ENCODE results near the gene DNAJA2.

The DNAJA2 gene

DNA sequence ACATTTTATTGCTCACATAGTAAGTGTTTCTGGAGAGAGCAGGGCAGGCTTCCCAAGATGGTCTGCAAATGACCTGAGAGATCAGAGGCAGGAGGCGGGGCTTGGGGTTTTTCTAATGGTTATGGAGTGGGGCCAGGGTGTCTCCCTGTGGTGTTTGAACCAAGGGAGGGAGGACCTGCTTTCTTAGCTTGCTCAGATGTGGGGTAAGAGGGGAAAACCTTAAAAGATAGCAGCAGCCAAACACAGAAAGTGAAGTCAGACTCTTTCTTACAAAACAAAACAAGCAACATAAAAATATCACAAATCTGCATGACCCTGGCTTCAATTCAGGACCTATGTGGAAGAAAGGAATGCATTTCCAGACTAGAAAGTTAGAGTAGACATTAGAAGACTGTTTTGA is 22.9 kb upstream of the DNAJA2 start:
- no peak for ATAC-seq (ENCODE audit: low read depth)

DNA sequence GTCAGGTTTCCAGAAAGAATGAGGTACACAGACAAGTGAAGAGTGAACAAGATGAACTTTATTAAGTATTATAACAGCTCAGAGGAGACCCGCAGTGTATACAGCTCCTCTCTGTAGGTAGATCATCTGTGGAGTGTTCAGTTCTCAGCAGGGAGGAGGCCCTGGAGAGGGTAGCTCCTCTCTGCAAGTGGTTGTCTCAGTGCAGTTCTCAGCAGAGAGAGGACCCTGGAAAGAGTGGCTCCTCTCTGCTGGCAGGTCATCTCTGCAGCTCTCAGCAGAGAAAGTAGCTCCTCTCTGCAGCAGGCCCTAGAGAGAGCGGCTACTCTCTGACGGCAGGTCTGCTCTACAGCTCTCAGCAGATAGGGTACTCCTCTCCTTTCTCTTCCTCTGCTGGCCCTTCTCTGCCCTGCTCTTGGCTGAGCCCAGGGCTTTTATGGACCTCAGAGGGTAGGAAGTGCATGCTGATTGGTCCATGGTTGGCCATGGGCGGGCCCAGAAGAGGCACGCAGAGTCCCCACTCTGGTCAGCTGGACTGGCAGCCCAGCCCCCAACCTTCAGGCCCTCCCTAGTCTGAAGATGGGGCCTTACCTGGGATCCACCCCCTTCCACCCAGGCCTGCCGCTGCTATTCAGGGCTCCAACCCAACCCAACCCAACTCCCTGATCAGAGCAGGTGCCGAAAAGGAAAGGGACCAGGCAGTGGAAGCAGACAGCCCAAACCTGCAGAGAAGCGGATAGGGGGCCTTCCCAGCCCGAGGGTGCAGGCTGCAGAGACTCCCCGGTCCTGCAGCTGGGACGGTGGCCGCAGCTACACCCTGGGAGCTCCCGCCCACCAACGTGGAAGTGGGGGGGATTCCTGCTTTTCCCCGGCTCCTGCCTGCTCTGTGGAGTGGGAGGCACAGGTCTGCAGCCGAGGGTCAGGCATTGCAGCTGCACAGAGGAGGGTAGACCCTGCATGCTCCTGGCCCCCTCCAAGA is 18.5 kb upstream of the DNAJA2 start:
- no peak for TF ChIP-seq CTCF (IDR thresholded peaks at IDR 0.05; ENCODE audit: poor library complexity, severe bottlenecking)
- no peak for ATAC-seq (ENCODE audit: low read depth)
- no peak for DNase-seq (ENCODE audit: low spot score)
- no peak overlapping the region for H3K27ac ChIP-seq (ENCODE audit: poor library complexity, severe bottlenecking)
- no peaks in the 10 kb centered on the region for H3K9me3 ChIP-seq (ENCODE audit: severe bottlenecking)
- H3K4me3 ChIP-seq (ENCODE audit: severe bottlenecking) = no peak overlapping the region
- H3K4me1 ChIP-seq (ENCODE audit: insufficient read depth, poor library complexity, severe bottlenecking) = no peaks in the 10 kb centered on the region
- H3K27me3 ChIP-seq (ENCODE audit: insufficient read depth, poor library complexity, severe bottlenecking) = no peaks in the 10 kb centered on the region
- H3K36me3 ChIP-seq (ENCODE audit: low read depth) = no peaks in the 10 kb centered on the region

More for the DNA sequence above, 22.9 kb upstream of the DNAJA2 start:
- no peak for DNase-seq (ENCODE audit: low spot score)
- Histone ChIP-seq H3K4me1 (ENCODE audit: insufficient read depth, poor library complexity, severe bottlenecking) (no peaks in the 10 kb centered on the region), H3K9me3 (ENCODE audit: severe bottlenecking) (peaks cover 3% of the 10 kb centered on the region), H3K27me3 (ENCODE audit: insufficient read depth, poor library complexity, severe bottlenecking) (no peaks in the 10 kb centered on the region), H3K4me3 (ENCODE audit: severe bottlenecking) (no peak overlapping the region), H3K27ac (ENCODE audit: poor library complexity, severe bottlenecking) (no peak overlapping the region), H3K36me3 (ENCODE audit: low read depth) (no peaks in the 10 kb centered on the region)
- no peak for TF ChIP-seq CTCF (IDR thresholded peaks at IDR 0.05; ENCODE audit: poor library complexity, severe bottlenecking)

DNA sequence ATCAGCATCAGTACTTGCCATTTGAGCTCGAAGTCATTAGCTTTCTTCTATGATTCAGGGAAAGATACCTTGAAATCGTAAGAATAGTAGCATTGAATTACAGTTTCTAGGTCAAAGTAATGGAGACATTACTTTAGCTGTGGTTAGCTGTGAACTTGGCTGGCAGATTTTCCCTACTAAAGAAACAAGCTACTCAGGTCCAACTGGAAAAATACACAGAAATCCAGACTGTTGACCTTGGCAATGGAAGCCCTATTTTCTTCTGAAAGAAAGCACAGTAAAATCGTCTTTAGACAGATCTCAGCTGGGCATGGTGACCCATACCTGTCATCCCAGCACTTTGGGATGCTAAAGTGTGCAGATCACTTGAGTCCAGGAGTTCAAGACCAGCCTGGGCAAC is 13.4 kb upstream of the DNAJA2 start:
- TF ChIP-seq CTCF (IDR thresholded peaks at IDR 0.05; ENCODE audit: poor library complexity, severe bottlenecking) = no peak
- ATAC-seq (ENCODE audit: low read depth) (no peak), DNase-seq (ENCODE audit: low spot score) (no peak)
- no peaks in the 10 kb centered on the region for H3K36me3 ChIP-seq (ENCODE audit: low read depth)
- no peak overlapping the region for H3K4me3 ChIP-seq (ENCODE audit: severe bottlenecking)
- no peaks in the 10 kb centered on the region for H3K4me1 ChIP-seq (ENCODE audit: insufficient read depth, poor library complexity, severe bottlenecking)
- no peaks in the 10 kb centered on the region for H3K27me3 ChIP-seq (ENCODE audit: insufficient read depth, poor library complexity, severe bottlenecking)
- no peaks in the 10 kb centered on the region for H3K9me3 ChIP-seq (ENCODE audit: severe bottlenecking)
- H3K27ac ChIP-seq (ENCODE audit: poor library complexity, severe bottlenecking) = no peak overlapping the region

DNA sequence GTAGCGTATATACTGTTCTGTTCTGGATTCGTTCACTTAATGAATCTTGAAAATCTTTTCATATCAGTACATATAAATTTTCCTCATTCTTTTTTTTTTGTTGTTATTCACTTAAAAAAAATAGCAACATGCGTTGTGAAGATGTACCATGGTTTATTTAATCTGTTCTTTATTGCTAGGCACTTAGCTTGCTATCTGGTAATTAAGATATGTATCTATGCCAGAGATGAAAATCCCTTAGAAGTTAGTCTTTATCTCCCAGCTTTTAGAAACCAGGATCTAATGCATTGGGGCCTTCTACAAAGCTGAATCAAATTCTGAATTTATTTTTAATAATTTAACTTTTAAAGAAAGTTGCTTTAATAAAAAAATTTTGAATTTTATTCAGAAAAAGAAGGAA is 13.0 kb upstream of the DNAJA2 start:
- Histone ChIP-seq H3K4me1 (ENCODE audit: insufficient read depth, poor library complexity, severe bottlenecking) (no peaks in the 10 kb centered on the region), H3K27me3 (ENCODE audit: insufficient read depth, poor library complexity, severe bottlenecking) (no peaks in the 10 kb centered on the region), H3K36me3 (ENCODE audit: low read depth) (no peaks in the 10 kb centered on the region), H3K4me3 (ENCODE audit: severe bottlenecking) (no peak overlapping the region), H3K9me3 (ENCODE audit: severe bottlenecking) (no peaks in the 10 kb centered on the region), H3K27ac (ENCODE audit: poor library complexity, severe bottlenecking) (no peak overlapping the region)
- ATAC-seq (ENCODE audit: low read depth) (no peak), DNase-seq (ENCODE audit: low spot score) (no peak)
- TF ChIP-seq CTCF (IDR thresholded peaks at IDR 0.05; ENCODE audit: poor library complexity, severe bottlenecking) = no peak

DNA sequence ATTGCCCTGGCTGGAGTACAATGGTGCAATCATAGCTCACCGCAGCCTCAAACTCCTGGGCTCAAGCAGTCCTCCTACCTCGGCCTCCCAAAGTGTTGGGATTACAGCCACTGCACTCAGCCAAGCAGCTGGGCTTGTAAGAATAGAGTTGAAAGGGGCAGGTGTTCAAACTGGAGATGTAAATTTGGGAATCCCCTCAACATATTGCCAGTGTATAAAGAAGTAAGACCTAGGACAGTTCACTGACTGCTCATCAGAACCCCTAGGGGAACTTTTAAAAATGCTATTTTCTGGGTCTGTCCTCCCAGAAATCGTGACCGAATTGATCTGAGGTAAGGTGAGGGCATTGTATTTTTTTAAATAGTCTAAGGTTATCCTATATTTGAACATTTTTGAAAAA is 8.9 kb upstream of the DNAJA2 start:
- Histone ChIP-seq H3K36me3 (ENCODE audit: low read depth) (no peaks in the 10 kb centered on the region), H3K27ac (ENCODE audit: poor library complexity, severe bottlenecking) (no peak overlapping the region), H3K4me3 (ENCODE audit: severe bottlenecking) (no peak overlapping the region), H3K9me3 (ENCODE audit: severe bottlenecking) (no peaks in the 10 kb centered on the region), H3K27me3 (ENCODE audit: insufficient read depth, poor library complexity, severe bottlenecking) (no peaks in the 10 kb centered on the region), H3K4me1 (ENCODE audit: insufficient read depth, poor library complexity, severe bottlenecking) (no peaks in the 10 kb centered on the region)
- no peak for ATAC-seq (ENCODE audit: low read depth)
- DNase-seq (ENCODE audit: low spot score) = no peak
- no peak for TF ChIP-seq CTCF (IDR thresholded peaks at IDR 0.05; ENCODE audit: poor library complexity, severe bottlenecking)
